Measurements from ENCODE around the gene C12orf60.

Gene C12orf60

DNA sequence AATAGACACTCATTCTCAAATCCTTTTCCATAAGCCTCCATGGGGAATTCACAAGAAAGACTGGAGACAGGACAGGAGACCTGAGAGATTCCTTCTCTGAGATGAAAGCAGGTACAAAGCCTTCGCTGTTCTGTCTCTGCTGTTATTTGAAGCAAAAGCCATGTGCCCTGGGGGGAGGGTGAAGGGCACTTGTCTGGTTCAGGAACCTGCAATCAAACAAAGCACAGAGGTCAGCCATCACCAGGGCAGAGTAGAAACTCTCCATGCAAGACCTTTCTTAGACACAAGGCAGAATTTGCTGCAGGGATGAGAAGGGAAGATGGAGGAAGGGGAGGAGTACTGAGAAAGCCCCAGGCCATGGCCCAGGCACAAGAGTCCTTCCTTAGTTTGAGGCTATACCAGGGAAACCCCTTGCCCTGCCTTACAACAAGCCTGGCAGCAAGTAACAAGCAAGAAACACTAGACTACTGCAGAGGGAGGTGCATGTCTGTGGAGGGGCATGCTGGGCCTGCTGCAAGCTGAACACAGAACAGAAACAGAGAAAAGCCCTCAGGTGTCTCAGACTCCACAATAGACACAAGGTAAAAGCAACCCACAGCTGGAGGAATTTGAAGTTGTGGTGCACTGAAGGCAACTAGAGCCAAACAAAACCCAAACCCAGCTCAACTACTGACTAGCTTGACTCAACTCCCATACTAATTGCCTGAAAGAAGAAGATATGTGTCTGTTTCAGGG lies 47.6 kb downstream of the C12orf60 start:
- no peak for TF ChIP-seq EZH2 (IDR thresholded peaks at IDR 0.05; ENCODE audit: borderline replicate concordance, low read depth, low read length, severe bottlenecking)
- TF ChIP-seq, protein P1, sequence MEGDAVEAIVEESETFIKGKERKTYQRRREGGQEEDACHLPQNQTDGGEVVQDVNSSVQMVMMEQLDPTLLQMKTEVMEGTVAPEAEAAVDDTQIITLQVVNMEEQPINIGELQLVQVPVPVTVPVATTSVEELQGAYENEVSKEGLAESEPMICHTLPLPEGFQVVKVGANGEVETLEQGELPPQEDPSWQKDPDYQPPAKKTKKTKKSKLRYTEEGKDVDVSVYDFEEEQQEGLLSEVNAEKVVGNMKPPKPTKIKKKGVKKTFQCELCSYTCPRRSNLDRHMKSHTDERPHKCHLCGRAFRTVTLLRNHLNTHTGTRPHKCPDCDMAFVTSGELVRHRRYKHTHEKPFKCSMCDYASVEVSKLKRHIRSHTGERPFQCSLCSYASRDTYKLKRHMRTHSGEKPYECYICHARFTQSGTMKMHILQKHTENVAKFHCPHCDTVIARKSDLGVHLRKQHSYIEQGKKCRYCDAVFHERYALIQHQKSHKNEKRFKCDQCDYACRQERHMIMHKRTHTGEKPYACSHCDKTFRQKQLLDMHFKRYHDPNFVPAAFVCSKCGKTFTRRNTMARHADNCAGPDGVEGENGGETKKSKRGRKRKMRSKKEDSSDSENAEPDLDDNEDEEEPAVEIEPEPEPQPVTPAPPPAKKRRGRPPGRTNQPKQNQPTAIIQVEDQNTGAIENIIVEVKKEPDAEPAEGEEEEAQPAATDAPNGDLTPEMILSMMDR (IDR thresholded peaks at IDR 0.05; ENCODE audit: borderline replicate concordance, extremely low read depth, low read length, poor library complexity, severe bottlenecking), result no peak
- Histone ChIP-seq H3K36me3 (ENCODE audit: insufficient read depth, low read length) (no peaks in the 10 kb centered on the region), H3K79me2 (ENCODE audit: insufficient read depth, low read length) (no peaks in the 10 kb centered on the region), H3K9me3 (ENCODE audit: insufficient read depth, low read length, severe bottlenecking) (no peaks in the 10 kb centered on the region), H3K4me2 (ENCODE audit: insufficient read depth, low read length) (no peak overlapping the region), H3K4me1 (ENCODE audit: insufficient read depth, low read length) (0 out of 2 replicates have a peak, but pooled peaks cover 2% of the 10 kb centered on the region), H3K9ac (ENCODE audit: low read depth, low read length) (no peak overlapping the region), H3K27me3 (ENCODE audit: insufficient read depth, low read length, poor library complexity) (no peaks in the 10 kb centered on the region), H3K4me3 (ENCODE audit: low read depth in 1 of 2, low read length in 2 of 2) (no peak overlapping the region), H2AFZ (ENCODE audit: low read depth, low read length) (peak overlapping the region; percentile 11), H4K20me1 (ENCODE audit: insufficient read depth, low read length) (no peaks in the 10 kb centered on the region), H3K27ac (ENCODE audit: low read length) (no peak overlapping the region)
- DNase-seq, result no peak
- no peak for ATAC-seq (ENCODE audit: insufficient read depth, low read depth)

DNA sequence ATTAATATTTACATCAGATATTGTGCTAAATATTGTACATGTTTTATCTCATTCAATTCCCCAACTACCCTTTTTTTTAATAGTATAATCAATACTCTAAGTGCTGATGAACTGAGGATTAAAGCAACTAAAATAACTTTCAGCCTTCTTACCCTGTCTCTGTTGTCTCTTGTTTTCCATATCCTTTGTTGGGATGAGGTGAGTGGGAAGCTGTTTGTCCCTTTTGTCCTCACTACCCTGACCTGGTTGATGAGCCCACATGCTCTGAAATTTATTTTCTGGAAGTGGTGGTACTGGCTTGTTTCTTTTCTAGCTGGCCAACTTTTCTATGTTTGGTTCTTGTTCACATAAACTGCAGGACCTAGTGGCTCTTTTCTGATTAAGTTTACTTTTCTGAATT lies 49.4 kb downstream of the C12orf60 start:
- Histone ChIP-seq H3K9ac (ENCODE audit: low read depth, low read length) (no peak overlapping the region), H3K36me3 (ENCODE audit: insufficient read depth, low read length) (no peaks in the 10 kb centered on the region), H2AFZ (ENCODE audit: low read depth, low read length) (no peak overlapping the region), H3K79me2 (ENCODE audit: insufficient read depth, low read length) (no peaks in the 10 kb centered on the region), H3K9me3 (ENCODE audit: insufficient read depth, low read length, severe bottlenecking) (no peaks in the 10 kb centered on the region), H3K4me1 (ENCODE audit: insufficient read depth, low read length) (no peaks in the 10 kb centered on the region), H3K27me3 (ENCODE audit: insufficient read depth, low read length, poor library complexity) (no peaks in the 10 kb centered on the region), H4K20me1 (ENCODE audit: insufficient read depth, low read length) (no peaks in the 10 kb centered on the region), H3K4me3 (ENCODE audit: low read depth in 1 of 2, low read length in 2 of 2) (no peak overlapping the region), H3K27ac (ENCODE audit: low read length) (no peak overlapping the region), H3K4me2 (ENCODE audit: insufficient read depth, low read length) (no peak overlapping the region)
- no peak for TF ChIP-seq EZH2 (IDR thresholded peaks at IDR 0.05; ENCODE audit: borderline replicate concordance, low read depth, low read length, severe bottlenecking)
- TF ChIP-seq, protein P1 (IDR thresholded peaks at IDR 0.05; ENCODE audit: borderline replicate concordance, extremely low read depth, low read length, poor library complexity, severe bottlenecking), result no peak
- ATAC-seq (ENCODE audit: insufficient read depth, low read depth), result no peak
- no peak for DNase-seq

DNA sequence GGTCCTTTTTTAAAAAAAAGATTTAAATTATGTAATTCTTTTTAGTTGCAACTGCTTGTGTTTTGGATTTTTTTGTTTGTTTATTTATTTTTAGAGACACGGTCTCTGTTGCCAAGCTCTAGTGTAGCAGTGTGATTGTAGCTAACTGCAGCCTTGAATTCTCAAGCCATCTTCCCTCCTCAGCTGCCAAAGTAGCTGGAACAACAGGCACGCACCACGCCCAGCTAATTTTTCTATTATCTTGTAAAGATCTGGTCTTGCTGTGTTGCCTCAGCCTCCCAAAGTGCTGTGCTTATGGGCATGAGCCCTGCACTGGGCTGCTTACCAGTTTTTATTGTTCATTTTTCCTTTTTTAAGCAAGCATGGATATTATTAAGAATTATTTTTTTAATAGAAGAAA lies 50.5 kb downstream of the C12orf60 start:
- no peaks in the 10 kb centered on the region for H3K4me1 ChIP-seq (ENCODE audit: insufficient read depth, low read length)
- no peak overlapping the region for H3K9ac ChIP-seq (ENCODE audit: low read depth, low read length)
- H3K36me3 ChIP-seq (ENCODE audit: insufficient read depth, low read length), result no peaks in the 10 kb centered on the region
- no peaks in the 10 kb centered on the region for H4K20me1 ChIP-seq (ENCODE audit: insufficient read depth, low read length)
- no peak for ATAC-seq (ENCODE audit: insufficient read depth, low read depth)
- no peaks in the 10 kb centered on the region for H3K79me2 ChIP-seq (ENCODE audit: insufficient read depth, low read length)
- DNase-seq, result no peak
- no peak overlapping the region for H3K4me3 ChIP-seq (ENCODE audit: low read depth in 1 of 2, low read length in 2 of 2)
- no peak overlapping the region for H3K27ac ChIP-seq (ENCODE audit: low read length)
- no peak overlapping the region for H2AFZ ChIP-seq (ENCODE audit: low read depth, low read length)
- TF ChIP-seq EZH2 (IDR thresholded peaks at IDR 0.05; ENCODE audit: borderline replicate concordance, low read depth, low read length, severe bottlenecking), result no peak
- TF ChIP-seq, protein P1 (IDR thresholded peaks at IDR 0.05; ENCODE audit: borderline replicate concordance, extremely low read depth, low read length, poor library complexity, severe bottlenecking), result no peak
- no peak overlapping the region for H3K4me2 ChIP-seq (ENCODE audit: insufficient read depth, low read length)
- H3K9me3 ChIP-seq (ENCODE audit: insufficient read depth, low read length, severe bottlenecking), result no peaks in the 10 kb centered on the region
- no peaks in the 10 kb centered on the region for H3K27me3 ChIP-seq (ENCODE audit: insufficient read depth, low read length, poor library complexity)
